ENCODE results near the gene KIF21B.

The KIF21B gene

DNA sequence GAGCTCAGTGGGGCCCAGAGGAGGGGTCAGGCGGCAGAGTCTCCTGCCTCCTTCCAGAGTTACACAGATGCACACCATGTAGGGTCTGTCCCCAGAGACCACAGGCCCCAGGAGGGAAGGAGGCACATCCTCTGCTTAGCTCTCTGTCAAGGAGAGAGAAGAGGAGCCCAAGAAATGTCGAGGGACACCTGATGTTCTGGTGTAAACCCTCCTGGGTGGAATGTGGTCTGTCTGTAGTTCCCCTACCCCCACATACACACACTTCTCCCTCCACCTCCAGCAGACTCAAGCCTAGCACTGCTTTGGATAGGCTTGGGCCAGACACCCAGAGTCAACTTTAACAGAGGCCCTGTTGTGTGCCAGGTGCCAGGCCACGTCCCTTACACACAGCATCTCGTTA, 34.2 kb downstream of the KIF21B start:
- Histone ChIP-seq H3K4me2 (no peak overlapping the region), H3K4me3 (IDR thresholded peaks at IDR 0.05; ENCODE audit: insufficient read depth, low read depth, low read length) (no peak overlapping the region), H4K20me1 (ENCODE audit: insufficient read depth) (no peaks in the 10 kb centered on the region), H3K4me1 (ENCODE audit: low read depth, poor library complexity, severe bottlenecking) (no peaks in the 10 kb centered on the region), H3K36me3 (ENCODE audit: insufficient read depth) (peaks cover 7% of the 10 kb centered on the region), H3K9ac (no peak overlapping the region), H3K27me3 (ENCODE audit: insufficient read depth, low read depth) (no peaks in the 10 kb centered on the region), H3K27ac (no peak overlapping the region), H3K79me2 (ENCODE audit: insufficient read depth, low read depth) (no peaks in the 10 kb centered on the region), H2AFZ (ENCODE audit: low read depth) (no peak overlapping the region)
- TF ChIP-seq, protein P1, sequence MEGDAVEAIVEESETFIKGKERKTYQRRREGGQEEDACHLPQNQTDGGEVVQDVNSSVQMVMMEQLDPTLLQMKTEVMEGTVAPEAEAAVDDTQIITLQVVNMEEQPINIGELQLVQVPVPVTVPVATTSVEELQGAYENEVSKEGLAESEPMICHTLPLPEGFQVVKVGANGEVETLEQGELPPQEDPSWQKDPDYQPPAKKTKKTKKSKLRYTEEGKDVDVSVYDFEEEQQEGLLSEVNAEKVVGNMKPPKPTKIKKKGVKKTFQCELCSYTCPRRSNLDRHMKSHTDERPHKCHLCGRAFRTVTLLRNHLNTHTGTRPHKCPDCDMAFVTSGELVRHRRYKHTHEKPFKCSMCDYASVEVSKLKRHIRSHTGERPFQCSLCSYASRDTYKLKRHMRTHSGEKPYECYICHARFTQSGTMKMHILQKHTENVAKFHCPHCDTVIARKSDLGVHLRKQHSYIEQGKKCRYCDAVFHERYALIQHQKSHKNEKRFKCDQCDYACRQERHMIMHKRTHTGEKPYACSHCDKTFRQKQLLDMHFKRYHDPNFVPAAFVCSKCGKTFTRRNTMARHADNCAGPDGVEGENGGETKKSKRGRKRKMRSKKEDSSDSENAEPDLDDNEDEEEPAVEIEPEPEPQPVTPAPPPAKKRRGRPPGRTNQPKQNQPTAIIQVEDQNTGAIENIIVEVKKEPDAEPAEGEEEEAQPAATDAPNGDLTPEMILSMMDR (conservative IDR thresholded peaks at IDR 0.05; ENCODE audit: low read depth, low read length) = no peak

DNA sequence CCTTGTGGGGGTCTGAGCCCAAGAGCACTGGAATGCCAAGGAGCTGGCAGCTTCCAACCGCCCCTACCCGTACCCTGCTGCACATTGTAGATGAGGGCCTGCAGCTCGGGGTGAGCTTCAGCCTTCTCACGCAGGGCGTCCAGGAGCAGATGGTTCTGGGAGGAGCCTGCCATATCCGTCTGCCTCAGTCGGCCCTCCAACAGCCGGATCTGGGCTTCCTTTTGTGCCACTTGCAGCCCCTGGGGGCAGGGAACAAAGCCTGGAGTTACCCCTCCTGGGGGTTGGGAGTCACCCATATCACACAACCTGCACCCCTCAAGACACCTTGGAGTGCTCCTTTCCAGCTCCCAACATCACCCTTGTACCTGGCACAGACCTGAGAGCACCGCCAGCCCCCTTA, 34.8 kb downstream of the KIF21B start:
- H3K27ac ChIP-seq = no peak overlapping the region
- H4K20me1 ChIP-seq (ENCODE audit: insufficient read depth) = no peaks in the 10 kb centered on the region
- no peaks in the 10 kb centered on the region for H3K4me1 ChIP-seq (ENCODE audit: low read depth, poor library complexity, severe bottlenecking)
- H2AFZ ChIP-seq (ENCODE audit: low read depth) = no peak overlapping the region
- TF ChIP-seq, protein P1 (conservative IDR thresholded peaks at IDR 0.05; ENCODE audit: low read depth, low read length) = no peak
- H3K4me3 ChIP-seq (IDR thresholded peaks at IDR 0.05; ENCODE audit: insufficient read depth, low read depth, low read length) = no peak overlapping the region
- H3K79me2 ChIP-seq (ENCODE audit: insufficient read depth, low read depth) = no peaks in the 10 kb centered on the region
- H3K27me3 ChIP-seq (ENCODE audit: insufficient read depth, low read depth) = no peaks in the 10 kb centered on the region
- no peak overlapping the region for H3K4me2 ChIP-seq
- no peak overlapping the region for H3K9ac ChIP-seq
- peaks cover 7% of the 10 kb centered on the region for H3K36me3 ChIP-seq (ENCODE audit: insufficient read depth)

GRCh38 chr1:200985481-200985880, 38.0 kb downstream of the KIF21B start:
- TF ChIP-seq, protein P1 (conservative IDR thresholded peaks at IDR 0.05; ENCODE audit: low read depth, low read length) = no peak

DNA sequence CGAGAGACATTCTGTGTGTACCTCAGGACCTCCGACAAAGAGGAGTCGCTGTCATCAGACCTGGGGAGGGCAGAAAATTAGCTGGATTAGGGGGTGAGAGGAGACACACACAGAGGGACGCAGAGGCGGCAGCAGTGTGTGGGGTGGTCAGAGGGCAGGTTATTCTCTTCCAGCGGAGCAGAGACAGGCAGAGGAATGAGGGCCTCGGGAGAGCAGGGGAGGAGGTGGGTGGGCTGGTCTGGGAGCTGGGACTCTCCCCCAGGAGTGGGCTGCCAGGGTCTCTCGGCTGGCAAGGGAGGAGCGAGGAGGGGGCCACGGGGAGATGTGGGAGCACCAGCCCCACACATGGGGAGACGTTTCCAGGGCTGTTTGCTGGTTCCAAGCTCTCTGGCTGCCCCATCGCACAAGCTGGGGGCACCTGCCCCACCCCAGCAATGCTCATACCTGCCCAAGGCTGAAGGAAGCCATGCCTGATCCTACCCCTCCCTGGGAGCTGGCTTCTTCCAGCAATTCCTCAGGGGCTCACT, 40.4 kb downstream of the KIF21B start:
- H2AFZ ChIP-seq (ENCODE audit: low read depth) = no peak overlapping the region
- no peak overlapping the region for H3K27ac ChIP-seq
- H3K27me3 ChIP-seq (ENCODE audit: insufficient read depth, low read depth) = no peaks in the 10 kb centered on the region
- no peak overlapping the region for H3K9ac ChIP-seq
- H3K79me2 ChIP-seq (ENCODE audit: insufficient read depth, low read depth) = no peaks in the 10 kb centered on the region
- peaks cover 4% of the 10 kb centered on the region; the same call in 1 of the 2 replicates for H3K36me3 ChIP-seq (ENCODE audit: insufficient read depth)
- no peak overlapping the region for H3K4me3 ChIP-seq (IDR thresholded peaks at IDR 0.05; ENCODE audit: insufficient read depth, low read depth, low read length)
- no peak overlapping the region for H3K4me2 ChIP-seq
- no peaks in the 10 kb centered on the region for H3K4me1 ChIP-seq (ENCODE audit: low read depth, poor library complexity, severe bottlenecking)
- H4K20me1 ChIP-seq (ENCODE audit: insufficient read depth) = no peaks in the 10 kb centered on the region
- TF ChIP-seq, protein P1 (conservative IDR thresholded peaks at IDR 0.05; ENCODE audit: low read depth, low read length) = no peak

More at GRCh38 chr1:200985481-200985880, 38.0 kb downstream of the KIF21B start:
- no peaks in the 10 kb centered on the region for H3K27me3 ChIP-seq (ENCODE audit: insufficient read depth, low read depth)
- H3K79me2 ChIP-seq (ENCODE audit: insufficient read depth, low read depth) = no peaks in the 10 kb centered on the region
- no peak overlapping the region for H3K4me2 ChIP-seq
- H4K20me1 ChIP-seq (ENCODE audit: insufficient read depth) = no peaks in the 10 kb centered on the region
- H3K9ac ChIP-seq = no peak overlapping the region
- no peak overlapping the region for H2AFZ ChIP-seq (ENCODE audit: low read depth)
- H3K4me1 ChIP-seq (ENCODE audit: low read depth, poor library complexity, severe bottlenecking) = no peaks in the 10 kb centered on the region
- no peaks in the 10 kb centered on the region; the same call in 1 of the 2 replicates for H3K36me3 ChIP-seq (ENCODE audit: insufficient read depth)
- no peak overlapping the region for H3K4me3 ChIP-seq (IDR thresholded peaks at IDR 0.05; ENCODE audit: insufficient read depth, low read depth, low read length)
- no peak overlapping the region for H3K27ac ChIP-seq
